Measurements from ENCODE around the gene STEAP1B.
"Not testable (repeated sequence)": the region's sequence is repeated elsewhere in the genome, so short reads cannot be mapped to it uniquely, and the experiment has no call there.

Gene STEAP1B

DNA sequence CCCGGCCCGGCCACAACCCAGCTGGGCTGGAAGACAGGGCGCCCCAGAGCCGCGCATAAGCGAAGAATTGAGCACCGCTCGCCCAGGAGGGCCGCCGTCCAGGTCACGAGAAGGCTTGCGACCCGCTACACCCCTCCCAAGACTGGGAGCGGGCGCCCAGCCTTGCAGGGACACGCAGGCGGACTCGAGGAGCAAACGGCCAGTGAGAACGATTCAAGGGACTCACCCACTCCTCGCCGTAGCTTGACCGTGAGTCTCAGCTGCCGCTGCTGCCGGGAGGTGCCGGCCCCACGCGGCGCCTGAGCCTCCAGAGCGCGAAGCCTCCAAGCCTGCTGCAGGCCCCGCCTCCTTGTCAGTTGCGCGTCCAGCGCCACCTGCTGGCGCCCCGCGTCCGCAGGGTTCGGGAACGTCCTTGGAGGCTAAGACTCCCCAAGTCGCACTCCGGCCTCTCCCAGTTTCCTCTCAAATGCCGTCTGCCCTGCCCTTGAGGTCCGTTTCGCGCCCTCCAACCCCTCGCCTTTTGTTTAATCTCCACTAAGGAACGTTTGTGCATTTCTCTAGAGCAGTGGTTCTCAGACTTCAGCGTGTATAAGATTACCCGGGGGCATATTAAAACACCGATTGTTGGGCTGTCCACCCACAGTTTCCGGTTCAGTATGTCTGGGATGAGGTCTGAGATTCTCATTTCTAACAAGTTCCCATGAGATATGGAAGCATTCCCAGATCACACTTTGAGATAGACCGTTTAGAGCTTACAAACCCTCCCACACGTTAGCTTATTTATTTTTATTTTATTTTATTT lies at the start of gene STEAP1B:
Gene STEAP1B (minus strand): TSS at position 301 of the 802 bp plus-strand sequence. CDS start 5,333 bp downstream, outside the sequence.
- peak; percentile 85 to 94 for DNase-seq

DNA sequence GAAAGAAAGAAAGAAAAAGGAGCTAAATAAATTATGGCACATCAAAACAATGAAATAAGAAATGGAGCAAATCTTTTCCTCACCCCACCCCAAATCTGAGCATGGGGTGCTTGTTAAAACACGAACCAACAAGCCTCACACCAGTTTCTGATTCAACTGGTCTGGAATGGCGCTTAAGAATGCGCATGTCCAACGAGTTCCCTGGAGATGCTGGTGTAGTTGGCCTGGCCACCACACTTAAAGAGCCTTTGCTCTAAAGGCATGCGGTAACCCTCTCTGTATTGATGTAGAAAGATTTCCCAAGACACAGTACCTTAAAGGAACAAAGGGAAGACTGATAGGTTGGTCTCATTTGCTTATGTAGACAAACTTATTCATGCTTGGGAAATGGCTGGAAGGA lies 49.1 kb upstream of the STEAP1B start:
- DNase-seq: peak; percentile 25 to 32

DNA sequence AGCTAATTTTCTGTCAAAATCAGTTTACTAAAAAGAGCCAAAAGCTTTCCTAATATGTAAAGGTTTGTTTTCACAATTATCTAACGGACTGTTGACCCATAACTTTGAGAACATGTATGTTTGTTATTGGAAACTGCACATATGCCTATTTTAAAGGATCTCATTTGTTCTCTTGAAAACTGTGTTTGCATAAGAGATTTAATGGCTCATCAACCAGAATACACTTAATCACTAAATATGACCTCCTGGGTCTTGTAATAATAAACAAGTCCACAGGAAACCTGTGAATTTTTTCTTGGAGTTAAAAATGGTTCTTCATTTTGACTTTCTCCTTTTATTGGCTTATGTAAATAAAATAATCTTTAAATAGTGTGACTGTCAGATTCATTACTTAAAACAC lies 48.3 kb upstream of the STEAP1B start:
- DNase-seq: no peak

DNA sequence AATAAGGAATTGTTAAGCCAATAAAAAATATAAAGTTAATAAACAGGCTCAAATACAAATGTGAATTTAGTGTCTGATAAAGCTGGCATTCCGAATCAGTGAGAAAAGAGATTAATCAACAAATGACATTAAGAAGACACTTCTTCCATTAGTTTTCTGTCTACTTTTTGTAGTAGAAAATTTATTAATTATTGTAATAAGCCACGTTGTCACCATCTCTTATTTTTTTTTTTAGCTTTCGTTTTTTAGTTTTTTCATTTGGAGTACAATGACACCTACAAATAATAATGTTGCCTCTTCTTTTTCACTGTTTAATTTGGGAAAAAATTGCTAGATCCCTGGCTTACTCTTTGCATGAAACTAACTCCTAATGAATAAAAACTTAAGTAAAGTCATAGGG lies 46.8 kb upstream of the STEAP1B start:
- no peak for DNase-seq

DNA sequence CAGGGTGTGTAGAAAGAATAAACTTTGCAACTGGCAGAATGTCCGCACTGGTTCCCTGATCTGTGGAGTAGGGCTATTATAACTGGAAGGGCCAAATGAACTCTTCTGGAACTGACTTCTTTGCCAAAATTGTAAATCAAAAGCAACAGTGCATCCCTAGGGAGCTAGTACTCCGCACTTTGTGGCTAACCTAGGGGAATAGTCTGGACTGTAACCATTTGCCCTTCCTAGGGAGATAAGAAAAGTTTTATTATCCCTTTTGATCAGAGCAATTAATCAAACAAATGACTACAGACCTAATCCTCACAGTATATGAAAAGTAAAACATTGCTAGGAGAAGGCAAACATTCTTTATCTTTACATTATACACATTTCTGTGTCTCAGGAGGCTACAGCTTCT lies 45.5 kb upstream of the STEAP1B start:
- DNase-seq: no peak

DNA sequence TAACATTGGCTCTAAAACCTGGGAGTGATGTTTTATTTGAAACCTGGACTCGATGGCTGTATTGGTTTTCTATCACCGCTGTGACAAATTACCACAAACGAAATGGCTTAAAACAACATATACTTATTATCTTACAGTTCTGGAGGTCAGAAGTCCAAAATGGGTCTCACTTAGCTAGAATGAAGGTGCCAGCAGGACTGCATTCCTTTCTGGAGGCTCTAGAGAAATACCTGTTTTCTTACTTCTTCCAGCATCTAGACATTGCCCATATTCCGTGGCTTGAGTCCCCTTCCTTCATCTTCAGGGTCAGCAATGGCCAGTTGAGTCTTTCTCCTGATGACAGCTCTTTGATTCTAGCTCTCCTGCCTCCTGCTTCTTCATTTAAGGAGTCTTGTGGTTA lies 44.3 kb upstream of the STEAP1B start:
- DNase-seq: no peak

DNA sequence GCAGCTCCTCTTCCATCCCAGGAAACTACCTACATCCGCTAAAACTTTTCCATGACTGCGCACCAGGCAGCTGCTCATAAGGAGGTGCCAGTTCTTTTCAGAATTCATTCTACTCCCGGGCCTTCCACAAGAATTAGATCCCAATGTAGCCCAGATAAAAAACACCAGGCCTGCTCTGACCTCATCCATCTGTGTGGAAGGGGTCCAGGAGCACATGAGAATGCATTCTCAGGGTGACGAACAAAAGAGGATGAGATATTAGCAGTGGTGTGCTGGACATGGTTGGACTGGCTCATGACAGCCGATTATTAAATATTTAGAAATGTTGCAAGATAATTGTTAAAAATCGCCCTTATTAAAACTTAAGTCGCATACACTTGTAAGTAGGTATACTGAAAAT lies 43.2 kb upstream of the STEAP1B start:
- DNase-seq: no peak

DNA sequence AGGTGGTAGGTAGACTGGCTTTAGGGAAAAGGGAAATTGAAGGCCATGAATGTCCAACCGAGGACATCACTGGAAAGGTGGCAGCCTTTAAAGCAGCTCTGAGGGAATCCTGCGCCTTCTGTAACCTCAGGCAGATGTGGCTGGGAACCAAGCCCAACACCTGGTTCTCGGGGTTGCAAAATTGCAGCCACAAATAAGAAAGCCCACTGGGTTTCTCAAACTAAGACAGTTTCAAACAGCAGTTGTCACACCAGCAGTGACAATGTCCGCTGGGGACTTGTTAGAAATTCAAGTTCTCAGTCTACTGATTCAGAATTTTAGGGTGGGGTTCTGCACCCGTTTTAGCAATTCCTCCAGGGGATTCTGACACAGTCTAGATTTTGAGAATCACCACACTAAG lies 42.7 kb upstream of the STEAP1B start:
- no peak for DNase-seq

DNA sequence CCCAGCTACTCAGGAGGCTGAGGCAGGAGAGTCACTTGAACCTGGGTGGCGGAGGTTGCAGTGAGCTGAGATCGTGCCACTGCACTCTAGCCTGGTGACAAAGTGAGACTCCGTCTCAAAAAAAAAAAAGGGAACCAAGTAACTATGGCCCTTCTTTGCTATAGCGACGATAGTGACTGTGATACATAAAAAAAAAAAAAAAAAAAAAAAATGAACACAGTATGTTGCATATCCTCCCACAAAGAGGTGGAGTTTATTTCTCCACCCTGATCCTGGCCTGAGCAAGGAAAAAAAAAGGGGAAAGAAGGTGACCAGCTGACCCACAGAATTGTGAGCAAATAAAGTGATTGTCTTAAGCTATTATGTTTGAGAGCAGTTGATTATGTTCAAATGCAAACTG lies 42.3 kb upstream of the STEAP1B start:
- DNase-seq: no peak

DNA sequence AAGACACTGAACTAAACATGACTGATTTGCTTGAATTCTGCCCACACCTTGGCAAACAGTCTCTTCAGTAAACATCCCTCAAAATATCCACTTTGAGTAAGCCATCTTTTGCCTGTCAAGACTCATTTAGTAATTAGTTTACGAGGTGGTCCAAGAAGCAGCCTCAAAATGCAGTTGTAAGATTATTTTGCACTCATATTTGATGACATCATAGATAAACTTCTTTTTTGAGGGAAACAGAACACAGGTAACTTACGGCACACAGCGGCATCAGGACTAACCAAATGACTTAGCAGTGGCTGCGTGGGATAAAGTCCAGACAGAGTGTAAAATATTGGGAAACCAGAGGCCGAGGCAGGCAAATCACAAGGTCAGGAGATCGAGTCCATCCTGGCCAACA lies 41.8 kb upstream of the STEAP1B start:
- DNase-seq: no peak

DNA sequence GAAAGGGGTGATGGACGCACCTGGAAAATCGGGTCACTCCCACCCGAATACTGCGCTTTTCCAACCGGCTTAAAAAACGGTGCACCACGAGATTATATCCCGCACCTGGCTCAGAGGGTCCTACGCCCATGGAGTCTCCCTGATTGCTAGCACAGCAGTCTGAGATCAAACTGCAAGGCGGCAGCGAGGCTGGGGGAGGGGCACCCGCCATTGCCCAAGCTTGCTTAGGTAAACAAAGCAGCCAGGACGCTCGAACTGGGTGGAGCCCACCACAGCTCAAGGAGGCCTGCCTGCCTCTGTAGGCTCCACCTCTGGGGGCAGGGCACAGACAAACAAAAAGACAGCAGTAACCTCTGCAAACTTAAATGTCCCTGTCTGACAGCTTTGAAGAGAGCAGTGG lies 28.5 kb upstream of the STEAP1B start:
- DNase-seq: not testable (repeated sequence)

DNA sequence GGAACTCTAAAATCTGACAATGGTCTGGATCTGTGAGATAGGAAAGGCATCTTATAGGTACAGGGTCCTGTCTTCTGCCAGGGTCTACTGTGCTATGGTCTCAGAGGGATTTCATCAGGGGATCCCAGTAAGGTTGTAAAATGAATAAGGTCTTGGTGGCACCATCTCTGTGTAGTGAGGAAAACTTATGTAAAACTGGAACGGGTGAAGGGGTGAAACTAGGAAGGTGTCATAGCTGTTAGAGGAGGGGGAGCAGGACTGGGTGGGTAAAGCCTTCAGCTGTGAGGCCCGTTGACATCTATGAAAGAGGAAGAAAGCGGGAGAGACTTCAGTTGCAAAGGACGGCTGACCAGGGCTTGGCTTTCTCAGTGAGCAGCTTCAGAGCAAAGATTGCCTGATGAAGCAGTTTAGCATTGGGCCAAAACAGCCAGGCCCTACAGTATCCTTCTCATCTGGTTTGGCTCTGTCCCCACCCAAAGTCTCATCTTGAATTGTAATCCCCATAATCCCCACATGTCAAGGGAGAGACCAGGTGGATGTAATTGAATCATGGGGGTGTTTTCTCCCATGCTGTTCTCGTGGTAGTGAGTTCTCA lies 24.5 kb upstream of the STEAP1B start:
- not testable (repeated sequence) for DNase-seq

DNA sequence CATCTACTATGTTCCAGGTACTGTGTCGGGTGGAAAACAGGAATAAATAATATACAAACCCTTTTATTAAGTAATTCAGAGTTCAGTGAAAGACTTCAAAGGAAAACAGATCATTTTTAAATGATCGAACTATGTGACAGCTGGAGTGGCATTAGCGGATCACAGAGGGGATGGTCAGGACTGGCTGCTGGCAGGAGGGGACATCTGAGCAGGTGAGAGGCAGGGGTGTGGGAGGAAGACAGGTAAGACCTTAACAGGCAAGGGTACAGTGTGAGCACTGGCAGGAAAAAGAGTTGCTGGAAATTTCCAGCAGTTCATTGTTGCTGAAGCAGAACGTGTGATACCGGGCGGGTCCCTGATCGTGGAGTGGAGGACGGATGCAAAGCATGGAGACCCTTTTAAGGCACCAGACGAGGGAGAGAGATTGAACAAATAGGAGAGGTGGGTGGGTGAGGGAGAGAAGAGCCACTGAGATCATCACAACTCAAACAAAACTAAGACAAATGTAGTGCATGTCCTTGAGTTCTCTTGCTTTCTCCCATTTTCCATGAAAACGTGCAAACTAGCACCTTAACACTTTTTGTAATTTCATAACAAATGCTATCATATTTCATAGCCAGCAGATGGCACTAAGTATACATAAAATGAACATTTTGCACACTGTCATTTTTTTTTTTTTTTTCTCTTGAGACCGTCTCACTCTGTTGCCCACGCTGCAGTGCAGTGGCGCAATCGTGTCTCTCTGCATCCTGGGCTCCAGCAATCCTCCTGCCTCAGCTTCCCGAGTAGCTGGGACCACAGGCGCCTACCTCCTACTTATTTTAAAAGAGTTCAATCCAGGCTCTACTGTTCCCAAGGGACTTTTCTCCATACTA lies 23.7 kb upstream of the STEAP1B start:
- peak in 1 of 2 experiments; percentile 57 for DNase-seq

DNA sequence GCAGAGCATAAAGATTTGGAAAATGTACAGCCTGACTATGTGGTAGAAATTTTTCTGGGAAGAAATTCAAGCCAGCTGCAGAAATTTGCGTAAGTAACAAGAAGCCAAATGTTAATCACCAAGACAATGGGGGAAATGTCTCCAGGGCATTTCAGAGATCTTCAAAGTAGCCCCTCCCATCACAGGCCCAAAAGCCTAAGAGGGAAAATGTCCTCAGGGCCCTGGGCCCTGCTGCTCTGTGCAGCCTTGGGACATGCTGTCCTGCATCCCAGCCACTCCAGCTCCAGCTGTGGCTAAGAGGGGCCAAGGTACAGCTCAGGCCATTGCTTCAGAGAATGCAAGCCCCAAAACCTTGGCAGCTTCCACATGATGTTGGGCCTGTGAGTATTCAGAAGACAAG lies 19.6 kb upstream of the STEAP1B start:
- DNase-seq: not testable (repeated sequence)

DNA sequence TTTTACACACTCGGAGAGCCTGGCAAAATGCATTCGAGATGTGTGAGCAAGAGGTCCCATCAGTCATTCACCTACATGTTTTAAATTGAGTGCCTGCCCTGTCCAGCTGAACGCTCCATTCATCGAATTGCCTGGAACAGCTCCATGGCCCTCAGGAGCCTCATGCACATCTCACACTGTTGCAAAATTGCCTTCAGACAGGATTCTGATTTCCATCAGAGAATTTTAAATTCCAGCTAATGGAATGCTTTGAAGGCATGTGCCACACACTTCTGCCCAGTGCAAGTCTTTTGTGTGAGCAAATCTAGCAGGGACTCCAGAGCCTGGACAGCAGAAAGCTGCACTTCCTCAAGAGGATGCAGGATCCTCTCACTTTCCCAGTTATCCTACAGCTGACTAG lies 17.0 kb upstream of the STEAP1B start:
- DNase-seq: not testable (repeated sequence)

DNA sequence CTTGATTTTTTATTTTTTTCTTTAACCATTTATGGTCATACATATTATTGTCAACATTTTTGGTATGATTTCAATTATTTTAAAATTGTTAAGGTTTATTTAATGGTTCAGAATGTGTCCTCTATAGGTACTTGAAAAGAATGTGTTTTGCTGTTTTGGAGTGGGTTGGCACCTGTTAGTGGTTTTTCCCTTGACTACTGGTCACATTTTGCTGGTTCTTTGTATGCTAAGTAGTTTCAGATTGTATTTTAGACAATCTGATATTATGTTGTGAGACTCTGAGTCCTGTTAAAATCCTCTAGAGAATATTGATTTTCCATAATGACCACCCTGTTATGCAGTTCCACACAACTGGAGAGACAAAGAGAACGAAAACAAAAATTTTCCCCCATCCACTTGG lies 15.0 kb upstream of the STEAP1B start:
- DNase-seq: not testable (repeated sequence)

DNA sequence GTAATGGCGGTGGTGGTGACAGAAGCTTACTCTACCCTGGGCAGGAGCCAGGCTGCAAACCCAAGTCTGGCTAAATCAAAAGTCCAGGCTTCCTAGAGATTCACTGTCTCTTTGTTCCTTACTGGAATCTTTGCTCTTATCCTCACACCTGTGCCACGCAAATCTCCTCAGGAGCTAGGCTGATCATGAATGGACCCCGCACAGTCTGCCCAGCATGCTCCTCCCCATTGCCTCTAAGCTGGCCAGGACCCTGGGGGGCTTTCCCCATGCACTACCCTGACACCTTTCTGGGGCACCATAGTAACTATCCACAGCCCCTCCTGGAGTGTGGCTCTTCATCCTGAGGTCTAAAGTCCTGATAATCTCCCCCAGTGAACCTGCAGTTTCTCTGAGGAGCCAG lies 7.3 kb upstream of the STEAP1B start:
- DNase-seq: not testable (repeated sequence)

DNA sequence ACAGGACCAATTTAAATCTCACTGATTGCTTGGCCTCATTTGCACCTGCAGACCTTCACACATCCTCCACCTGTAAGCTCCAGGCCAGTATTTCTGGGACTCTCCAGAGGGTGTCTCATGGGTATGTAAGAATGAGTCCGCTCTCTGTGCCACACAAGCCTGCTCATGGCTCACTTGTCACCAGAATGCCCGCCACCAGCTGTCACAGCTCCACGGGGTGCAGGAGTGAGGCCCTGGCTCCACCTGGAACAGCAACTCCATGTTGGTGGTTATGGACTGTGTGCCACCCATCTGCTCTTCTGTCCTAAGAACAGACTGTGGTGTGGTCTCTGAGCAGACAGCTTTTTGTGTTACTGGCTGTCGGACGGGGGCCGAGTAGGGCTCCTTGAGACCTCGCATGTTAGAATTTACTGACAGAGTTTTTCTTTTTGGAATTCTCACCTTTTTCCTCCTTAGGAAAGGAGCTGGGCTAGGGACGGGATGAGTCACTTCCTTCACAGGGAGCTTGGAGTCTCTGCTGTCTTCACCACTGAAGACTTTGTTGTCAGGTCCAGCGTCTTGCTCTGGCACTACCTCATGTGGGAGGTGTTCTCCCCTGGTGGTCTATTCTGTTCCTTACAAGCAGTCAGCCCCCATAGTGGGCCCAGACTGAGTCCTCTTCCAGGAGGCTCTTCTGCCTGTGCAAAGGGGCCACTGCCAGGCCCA lies 6.5 kb upstream of the STEAP1B start:
- not testable (repeated sequence) for DNase-seq

DNA sequence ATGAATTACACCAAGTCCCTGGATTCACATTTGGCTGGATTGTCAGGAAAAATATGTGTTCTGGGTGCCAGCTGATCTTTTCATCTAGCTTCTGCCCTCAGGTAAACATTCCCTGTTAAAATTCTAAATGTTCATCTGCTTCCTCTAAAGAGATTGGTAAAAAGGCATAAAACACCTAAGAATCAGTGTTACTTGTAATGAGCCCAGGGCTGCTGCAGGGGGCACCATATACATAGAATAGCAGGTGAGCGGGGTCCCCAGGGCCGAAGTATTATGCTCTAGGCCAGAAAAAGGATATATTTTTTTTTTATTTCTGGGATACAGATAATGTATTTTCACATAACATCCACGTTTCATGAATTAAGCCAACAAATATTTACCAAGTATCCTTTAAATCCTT lies 4.5 kb upstream of the STEAP1B start:
- DNase-seq: not testable (repeated sequence)

DNA sequence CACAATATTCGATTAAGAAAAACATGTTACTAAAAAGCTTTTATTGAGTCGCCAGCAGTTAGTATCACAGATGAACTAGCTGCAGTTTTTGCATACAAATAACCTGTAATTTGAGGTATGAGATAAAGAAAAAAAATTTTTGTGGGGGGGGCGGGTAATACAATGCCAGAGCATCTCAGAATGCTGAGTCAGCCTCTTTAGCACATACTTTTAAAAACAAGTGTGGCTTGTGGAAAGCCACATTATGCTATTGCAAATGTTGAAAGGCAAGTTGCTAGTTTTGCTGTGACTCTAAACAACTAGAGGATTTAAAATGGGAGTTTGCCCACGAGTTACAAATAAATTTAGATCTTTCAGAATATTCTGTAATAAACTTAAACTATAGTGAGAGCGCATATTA lies 2.1 kb upstream of the STEAP1B start:
- DNase-seq: not testable (repeated sequence)

DNA sequence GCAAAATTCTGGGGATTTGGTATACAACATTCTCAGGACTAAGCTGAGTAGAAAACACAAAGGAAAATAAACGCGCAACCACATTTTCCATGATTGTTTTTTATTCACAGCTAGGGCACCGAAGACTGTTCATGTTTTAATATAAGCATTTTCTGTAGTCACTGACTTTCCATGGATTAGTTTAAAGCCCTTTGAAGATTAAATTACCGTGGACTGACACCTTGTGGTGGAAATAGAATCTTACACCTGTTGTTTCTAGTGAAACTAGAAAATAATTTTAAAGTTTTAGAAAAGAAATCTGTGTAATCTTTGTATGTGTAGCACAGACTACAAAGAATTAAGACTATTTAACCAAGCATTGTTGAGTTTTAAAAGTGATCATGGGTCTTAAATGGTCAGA lies 1.3 kb upstream of the STEAP1B start:
- DNase-seq: peak; percentile 14 to 68

DNA sequence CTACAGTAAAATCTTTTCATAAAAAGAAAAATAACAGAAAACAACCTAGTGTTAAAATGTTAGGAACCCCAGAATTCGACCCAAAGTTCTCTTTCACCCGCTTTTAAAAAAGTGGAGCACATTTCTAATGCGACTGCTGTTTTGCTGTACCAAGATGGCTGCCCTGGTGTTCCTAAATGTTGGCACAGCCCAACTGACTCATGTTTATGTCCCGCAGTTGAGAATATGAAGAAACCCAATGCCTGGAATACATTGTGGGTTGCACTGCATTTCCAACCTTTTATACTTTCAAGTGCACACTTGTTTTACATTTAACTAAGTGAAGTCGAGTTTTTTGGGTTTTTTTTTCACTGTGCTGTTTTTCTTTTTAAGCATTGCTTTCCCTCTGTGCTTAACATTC lies 944 bp downstream of the STEAP1B start:
- DNase-seq: no peak

DNA sequence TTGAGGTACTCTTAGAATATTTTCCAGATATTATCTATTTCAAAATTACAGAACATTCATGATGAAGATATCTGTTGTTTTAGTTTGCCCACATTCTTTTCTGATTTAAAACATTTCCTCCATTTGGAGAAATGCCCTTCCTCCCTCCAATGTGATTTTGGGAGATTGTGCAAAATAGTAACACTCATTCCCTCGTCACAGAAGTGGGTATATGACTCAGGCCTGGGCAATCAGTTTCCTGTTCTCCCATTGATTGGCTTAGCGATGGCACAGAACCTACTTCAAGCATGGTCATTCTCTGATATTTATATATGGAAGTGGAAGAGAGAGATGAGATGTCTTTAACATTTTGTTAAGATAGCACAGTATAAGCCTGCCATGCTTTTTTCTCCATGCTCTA lies 3.1 kb downstream of the STEAP1B start:
- DNase-seq: not testable (repeated sequence)

Data from NCI-H526 (cell line).